ENCODE measurements around the gene TRIM63. TPM values are rescaled to one million over a fixed set of nuclear protein-coding genes. Genes with fewer than 3 reads are reported as not detected.

Gene TRIM63
- total RNA-seq, 1 experiment from 2014 or later: not detected

DNA sequence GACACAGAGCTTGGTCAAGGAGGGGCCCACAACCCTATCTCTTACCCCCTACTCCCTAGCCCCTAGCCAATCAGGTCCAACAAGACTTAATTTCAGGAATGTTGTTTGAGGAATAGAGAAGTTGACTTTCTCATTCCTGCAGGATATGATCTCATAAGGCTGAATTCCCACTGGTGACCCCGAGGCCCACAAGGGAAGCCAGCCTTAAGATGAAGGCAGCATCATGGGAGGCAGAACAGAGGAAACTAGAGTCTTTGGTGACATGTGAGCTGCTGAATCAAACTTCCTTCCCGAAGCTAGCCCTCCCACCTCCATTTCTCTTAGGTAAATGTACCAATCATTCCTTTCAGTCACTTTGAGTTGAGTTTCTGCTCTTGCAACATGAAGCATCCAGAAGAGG lies 35.1 kb upstream of the TRIM63 start:
- H2AFZ ChIP-seq (ENCODE audit: low read length): no peak overlapping the region
- DNase-seq: no peak
- H2BK12ac ChIP-seq (ENCODE audit: insufficient read length, low read depth, low read length): no peak overlapping the region
- no peak overlapping the region for H3K27ac ChIP-seq (ENCODE audit: insufficient read length, low read depth, low read length)
- no peak overlapping the region for H4K5ac ChIP-seq (ENCODE audit: insufficient read length, low read depth, low read length)
- no peak overlapping the region for H3K4ac ChIP-seq (ENCODE audit: low read depth, low read length)
- no peaks in the 10 kb centered on the region for H3K79me2 ChIP-seq (ENCODE audit: insufficient read depth, low read length)
- H3K4me1 ChIP-seq (ENCODE audit: insufficient read depth, low read length): no peaks in the 10 kb centered on the region
- no peaks in the 10 kb centered on the region for H3K23me2 ChIP-seq (ENCODE audit: insufficient read length, low read depth, low read length, poor library complexity, severe bottlenecking)
- Mint-ChIP-seq H3K9me3 (no peaks in the 10 kb centered on the region), H3K4me3 (no peak overlapping the region), H3K27ac (no peak overlapping the region), H3K36me3 (ENCODE audit: insufficient read depth in 1 of 3, low read depth in 3 of 3) (no peaks in the 10 kb centered on the region), H3K4me1 (peaks cover 3 to 6% of the 10 kb centered on the region in 2 experiments; a peak in 3 of 4 replicates), H3K27me3 (ENCODE audit: low read depth) (peaks cover 17% of the 10 kb centered on the region)
- H2BK120ac ChIP-seq (ENCODE audit: low read depth, low read length, poor library complexity, severe bottlenecking): no peak overlapping the region
- H4K91ac ChIP-seq (ENCODE audit: insufficient read length, low read depth, low read length): no peak overlapping the region
- TF ChIP-seq, protein P1, sequence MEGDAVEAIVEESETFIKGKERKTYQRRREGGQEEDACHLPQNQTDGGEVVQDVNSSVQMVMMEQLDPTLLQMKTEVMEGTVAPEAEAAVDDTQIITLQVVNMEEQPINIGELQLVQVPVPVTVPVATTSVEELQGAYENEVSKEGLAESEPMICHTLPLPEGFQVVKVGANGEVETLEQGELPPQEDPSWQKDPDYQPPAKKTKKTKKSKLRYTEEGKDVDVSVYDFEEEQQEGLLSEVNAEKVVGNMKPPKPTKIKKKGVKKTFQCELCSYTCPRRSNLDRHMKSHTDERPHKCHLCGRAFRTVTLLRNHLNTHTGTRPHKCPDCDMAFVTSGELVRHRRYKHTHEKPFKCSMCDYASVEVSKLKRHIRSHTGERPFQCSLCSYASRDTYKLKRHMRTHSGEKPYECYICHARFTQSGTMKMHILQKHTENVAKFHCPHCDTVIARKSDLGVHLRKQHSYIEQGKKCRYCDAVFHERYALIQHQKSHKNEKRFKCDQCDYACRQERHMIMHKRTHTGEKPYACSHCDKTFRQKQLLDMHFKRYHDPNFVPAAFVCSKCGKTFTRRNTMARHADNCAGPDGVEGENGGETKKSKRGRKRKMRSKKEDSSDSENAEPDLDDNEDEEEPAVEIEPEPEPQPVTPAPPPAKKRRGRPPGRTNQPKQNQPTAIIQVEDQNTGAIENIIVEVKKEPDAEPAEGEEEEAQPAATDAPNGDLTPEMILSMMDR (conservative IDR thresholded peaks at IDR 0.05): no peak
- H3K9me3 ChIP-seq (ENCODE audit: control insufficient read depth, low read depth, low read length): no peaks in the 10 kb centered on the region
- no CpG with 5 or more reads among the region's 2 CpGs for WGBS (ENCODE audit: extremely low coverage, insufficient read length, low lambda C conversion rate)
- no peak overlapping the region for H2BK5ac ChIP-seq (ENCODE audit: insufficient read length, low read length)
- H3K79me1 ChIP-seq (ENCODE audit: insufficient read depth, low read depth, low read length, poor library complexity, severe bottlenecking): no peaks in the 10 kb centered on the region
- no peak overlapping the region for H2BK20ac ChIP-seq (ENCODE audit: low read depth, low read length, poor library complexity, severe bottlenecking)
- H3T11ph ChIP-seq (ENCODE audit: low read length): no peak overlapping the region
- H3K9ac ChIP-seq (ENCODE audit: extremely low read depth, insufficient read length, low read length): no peak overlapping the region
- no peak overlapping the region for H3K14ac ChIP-seq (ENCODE audit: insufficient read depth, low read length)
- no peak overlapping the region for H3K18ac ChIP-seq (ENCODE audit: insufficient read length, low read depth, low read length)
- H2BK15ac ChIP-seq (ENCODE audit: low read depth, low read length): no peak overlapping the region
- H3K56ac ChIP-seq (ENCODE audit: insufficient read length, low read depth, low read length): no peak overlapping the region
- H4K20me1 ChIP-seq (ENCODE audit: control insufficient read depth, insufficient read depth, insufficient read length): no peaks in the 10 kb centered on the region
- no peak overlapping the region for H2AK5ac ChIP-seq (ENCODE audit: insufficient read length, low read length)
- H3K4me2 ChIP-seq (ENCODE audit: insufficient read depth, insufficient read length, low read length): no peak overlapping the region
- H3K23ac ChIP-seq (ENCODE audit: insufficient read length, low read depth, low read length): no peak overlapping the region
- no peak overlapping the region for H4K8ac ChIP-seq (replicated peaks; ENCODE audit: insufficient read length, low read depth, low read length)
- no peaks in the 10 kb centered on the region for H3K27me3 ChIP-seq (ENCODE audit: insufficient read depth, low read length)
